ENCODE results near the gene FSTL4. TPM values are rescaled to one million over a fixed set of nuclear protein-coding genes. Genes with fewer than 3 reads are reported as not detected.

FSTL4 gene
- total and polyA plus RNA-seq, 2 experiments from 2014 or later: 1.4 to 2.8 TPM

DNA sequence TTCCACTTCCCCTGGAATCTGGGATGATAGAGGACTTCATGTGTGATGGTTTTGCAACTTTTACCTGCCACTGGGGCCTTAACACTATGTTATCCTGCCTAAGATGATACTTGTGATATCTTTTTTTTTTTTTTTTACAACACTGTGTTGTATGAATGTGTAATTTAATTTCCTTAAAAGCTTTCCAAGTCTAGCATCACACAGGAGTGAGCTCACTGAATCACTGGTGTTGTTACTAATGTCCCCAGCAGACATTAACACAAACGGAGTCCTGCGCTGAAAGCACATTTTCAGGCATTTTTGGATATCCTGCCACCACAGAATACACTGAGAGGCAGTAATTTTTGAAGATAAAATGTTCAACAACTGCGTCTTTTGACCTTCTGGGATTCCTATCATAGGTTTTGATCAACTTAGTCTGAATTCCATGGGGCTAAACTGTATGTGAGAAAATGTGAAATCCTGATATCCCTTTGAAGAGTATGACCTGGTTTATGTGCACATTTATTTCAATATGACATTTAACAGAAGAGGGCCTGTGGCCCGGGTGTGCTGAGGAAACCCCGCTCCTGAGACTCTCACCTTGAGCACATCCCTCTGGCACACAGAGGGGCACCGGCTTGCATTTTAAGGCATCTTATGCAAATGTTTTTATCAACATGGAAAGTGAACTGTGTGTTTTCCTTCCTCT, 118.0 kb downstream of the FSTL4 start:
- H3K4me3 ChIP-seq: no peak overlapping the region
- H3K9me2 ChIP-seq (ENCODE audit: insufficient read depth): peaks cover 2% of the 10 kb centered on the region; the same call in 1 of the 2 replicates
- H3K4me1 ChIP-seq (ENCODE audit: insufficient read depth): no peaks in the 10 kb centered on the region
- no peaks in the 10 kb centered on the region for H3K79me2 ChIP-seq (replicated peaks; ENCODE audit: insufficient read depth)
- H3K4me3 Mint-ChIP-seq: no peak overlapping the region
- no peak overlapping the region for H3K4me2 ChIP-seq
- H3K4me1 Mint-ChIP-seq: no peaks in the 10 kb centered on the region
- no peaks in the 10 kb centered on the region for H3K27me3 ChIP-seq (ENCODE audit: insufficient read depth)
- peaks cover 4% of the 10 kb centered on the region; the same call in 1 of the 3 replicates for H3K9me3 Mint-ChIP-seq
- DNase-seq (ENCODE audit: low spot score) (no peak), ATAC-seq (no peak)
- H4K20me1 ChIP-seq (replicated peaks; ENCODE audit: insufficient read depth): no peaks in the 10 kb centered on the region
- H3K36me3 ChIP-seq (ENCODE audit: insufficient read depth): no peaks in the 10 kb centered on the region
- no peak overlapping the region for H2AFZ ChIP-seq
- H3K36me3 Mint-ChIP-seq (ENCODE audit: low read depth): no peaks in the 10 kb centered on the region
- H3K27me3 Mint-ChIP-seq (ENCODE audit: insufficient read depth, low read depth, poor library complexity): peaks cover 3% of the 10 kb centered on the region
- no peaks in the 10 kb centered on the region for H3F3A ChIP-seq (replicated peaks; ENCODE audit: low read depth)
- no peak for TF ChIP-seq NANOG (IDR thresholded peaks at IDR 0.05; ENCODE audit: borderline replicate concordance)
- no peak for TF ChIP-seq EZH2phosphoT487 (IDR thresholded peaks at IDR 0.05; ENCODE audit: unreplicated experiment)
- TF ChIP-seq, protein P1, sequence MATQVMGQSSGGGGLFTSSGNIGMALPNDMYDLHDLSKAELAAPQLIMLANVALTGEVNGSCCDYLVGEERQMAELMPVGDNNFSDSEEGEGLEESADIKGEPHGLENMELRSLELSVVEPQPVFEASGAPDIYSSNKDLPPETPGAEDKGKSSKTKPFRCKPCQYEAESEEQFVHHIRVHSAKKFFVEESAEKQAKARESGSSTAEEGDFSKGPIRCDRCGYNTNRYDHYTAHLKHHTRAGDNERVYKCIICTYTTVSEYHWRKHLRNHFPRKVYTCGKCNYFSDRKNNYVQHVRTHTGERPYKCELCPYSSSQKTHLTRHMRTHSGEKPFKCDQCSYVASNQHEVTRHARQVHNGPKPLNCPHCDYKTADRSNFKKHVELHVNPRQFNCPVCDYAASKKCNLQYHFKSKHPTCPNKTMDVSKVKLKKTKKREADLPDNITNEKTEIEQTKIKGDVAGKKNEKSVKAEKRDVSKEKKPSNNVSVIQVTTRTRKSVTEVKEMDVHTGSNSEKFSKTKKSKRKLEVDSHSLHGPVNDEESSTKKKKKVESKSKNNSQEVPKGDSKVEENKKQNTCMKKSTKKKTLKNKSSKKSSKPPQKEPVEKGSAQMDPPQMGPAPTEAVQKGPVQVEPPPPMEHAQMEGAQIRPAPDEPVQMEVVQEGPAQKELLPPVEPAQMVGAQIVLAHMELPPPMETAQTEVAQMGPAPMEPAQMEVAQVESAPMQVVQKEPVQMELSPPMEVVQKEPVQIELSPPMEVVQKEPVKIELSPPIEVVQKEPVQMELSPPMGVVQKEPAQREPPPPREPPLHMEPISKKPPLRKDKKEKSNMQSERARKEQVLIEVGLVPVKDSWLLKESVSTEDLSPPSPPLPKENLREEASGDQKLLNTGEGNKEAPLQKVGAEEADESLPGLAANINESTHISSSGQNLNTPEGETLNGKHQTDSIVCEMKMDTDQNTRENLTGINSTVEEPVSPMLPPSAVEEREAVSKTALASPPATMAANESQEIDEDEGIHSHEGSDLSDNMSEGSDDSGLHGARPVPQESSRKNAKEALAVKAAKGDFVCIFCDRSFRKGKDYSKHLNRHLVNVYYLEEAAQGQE (IDR thresholded peaks at IDR 0.05; ENCODE audit: unreplicated experiment): no peak
- TF ChIP-seq EZH2 (IDR thresholded peaks at IDR 0.05; ENCODE audit: low read depth, unreplicated experiment): no peak
- TF ChIP-seq JUNB (IDR thresholded peaks at IDR 0.05; ENCODE audit: unreplicated experiment): no peak
- TF ChIP-seq, protein P2, sequence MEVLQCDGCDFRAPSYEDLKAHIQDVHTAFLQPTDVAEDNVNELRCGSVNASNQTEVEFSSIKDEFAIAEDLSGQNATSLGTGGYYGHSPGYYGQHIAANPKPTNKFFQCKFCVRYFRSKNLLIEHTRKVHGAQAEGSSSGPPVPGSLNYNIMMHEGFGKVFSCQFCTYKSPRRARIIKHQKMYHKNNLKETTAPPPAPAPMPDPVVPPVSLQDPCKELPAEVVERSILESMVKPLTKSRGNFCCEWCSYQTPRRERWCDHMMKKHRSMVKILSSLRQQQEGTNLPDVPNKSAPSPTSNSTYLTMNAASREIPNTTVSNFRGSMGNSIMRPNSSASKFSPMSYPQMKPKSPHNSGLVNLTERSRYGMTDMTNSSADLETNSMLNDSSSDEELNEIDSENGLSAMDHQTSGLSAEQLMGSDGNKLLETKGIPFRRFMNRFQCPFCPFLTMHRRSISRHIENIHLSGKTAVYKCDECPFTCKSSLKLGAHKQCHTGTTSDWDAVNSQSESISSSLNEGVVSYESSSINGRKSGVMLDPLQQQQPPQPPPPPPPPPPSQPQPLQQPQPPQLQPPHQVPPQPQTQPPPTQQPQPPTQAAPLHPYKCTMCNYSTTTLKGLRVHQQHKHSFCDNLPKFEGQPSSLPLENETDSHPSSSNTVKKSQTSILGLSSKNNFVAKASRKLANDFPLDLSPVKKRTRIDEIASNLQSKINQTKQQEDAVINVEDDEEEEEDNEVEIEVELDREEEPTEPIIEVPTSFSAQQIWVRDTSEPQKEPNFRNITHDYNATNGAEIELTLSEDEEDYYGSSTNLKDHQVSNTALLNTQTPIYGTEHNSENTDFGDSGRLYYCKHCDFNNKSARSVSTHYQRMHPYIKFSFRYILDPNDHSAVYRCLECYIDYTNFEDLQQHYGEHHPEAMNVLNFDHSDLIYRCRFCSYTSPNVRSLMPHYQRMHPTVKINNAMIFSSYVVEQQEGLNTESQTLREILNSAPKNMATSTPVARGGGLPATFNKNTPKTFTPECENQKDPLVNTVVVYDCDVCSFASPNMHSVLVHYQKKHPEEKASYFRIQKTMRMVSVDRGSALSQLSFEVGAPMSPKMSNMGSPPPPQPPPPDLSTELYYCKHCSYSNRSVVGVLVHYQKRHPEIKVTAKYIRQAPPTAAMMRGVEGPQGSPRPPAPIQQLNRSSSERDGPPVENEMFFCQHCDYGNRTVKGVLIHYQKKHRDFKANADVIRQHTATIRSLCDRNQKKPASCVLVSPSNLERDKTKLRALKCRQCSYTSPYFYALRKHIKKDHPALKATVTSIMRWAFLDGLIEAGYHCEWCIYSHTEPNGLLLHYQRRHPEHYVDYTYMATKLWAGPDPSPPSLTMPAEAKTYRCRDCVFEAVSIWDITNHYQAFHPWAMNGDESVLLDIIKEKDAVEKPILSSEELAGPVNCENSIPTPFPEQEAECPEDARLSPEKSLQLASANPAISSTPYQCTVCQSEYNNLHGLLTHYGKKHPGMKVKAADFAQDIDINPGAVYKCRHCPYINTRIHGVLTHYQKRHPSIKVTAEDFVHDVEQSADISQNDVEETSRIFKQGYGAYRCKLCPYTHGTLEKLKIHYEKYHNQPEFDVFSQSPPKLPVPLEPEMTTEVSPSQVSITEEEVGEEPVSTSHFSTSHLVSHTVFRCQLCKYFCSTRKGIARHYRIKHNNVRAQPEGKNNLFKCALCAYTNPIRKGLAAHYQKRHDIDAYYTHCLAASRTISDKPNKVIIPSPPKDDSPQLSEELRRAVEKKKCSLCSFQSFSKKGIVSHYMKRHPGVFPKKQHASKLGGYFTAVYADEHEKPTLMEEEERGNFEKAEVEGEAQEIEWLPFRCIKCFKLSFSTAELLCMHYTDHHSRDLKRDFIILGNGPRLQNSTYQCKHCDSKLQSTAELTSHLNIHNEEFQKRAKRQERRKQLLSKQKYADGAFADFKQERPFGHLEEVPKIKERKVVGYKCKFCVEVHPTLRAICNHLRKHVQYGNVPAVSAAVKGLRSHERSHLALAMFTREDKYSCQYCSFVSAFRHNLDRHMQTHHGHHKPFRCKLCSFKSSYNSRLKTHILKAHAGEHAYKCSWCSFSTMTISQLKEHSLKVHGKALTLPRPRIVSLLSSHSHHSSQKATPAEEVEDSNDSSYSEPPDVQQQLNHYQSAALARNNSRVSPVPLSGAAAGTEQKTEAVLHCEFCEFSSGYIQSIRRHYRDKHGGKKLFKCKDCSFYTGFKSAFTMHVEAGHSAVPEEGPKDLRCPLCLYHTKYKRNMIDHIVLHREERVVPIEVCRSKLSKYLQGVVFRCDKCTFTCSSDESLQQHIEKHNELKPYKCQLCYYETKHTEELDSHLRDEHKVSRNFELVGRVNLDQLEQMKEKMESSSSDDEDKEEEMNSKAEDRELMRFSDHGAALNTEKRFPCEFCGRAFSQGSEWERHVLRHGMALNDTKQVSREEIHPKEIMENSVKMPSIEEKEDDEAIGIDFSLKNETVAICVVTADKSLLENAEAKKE (CRISPR knock-in tag; IDR thresholded peaks at IDR 0.05): no peak
- TF ChIP-seq, protein P3, sequence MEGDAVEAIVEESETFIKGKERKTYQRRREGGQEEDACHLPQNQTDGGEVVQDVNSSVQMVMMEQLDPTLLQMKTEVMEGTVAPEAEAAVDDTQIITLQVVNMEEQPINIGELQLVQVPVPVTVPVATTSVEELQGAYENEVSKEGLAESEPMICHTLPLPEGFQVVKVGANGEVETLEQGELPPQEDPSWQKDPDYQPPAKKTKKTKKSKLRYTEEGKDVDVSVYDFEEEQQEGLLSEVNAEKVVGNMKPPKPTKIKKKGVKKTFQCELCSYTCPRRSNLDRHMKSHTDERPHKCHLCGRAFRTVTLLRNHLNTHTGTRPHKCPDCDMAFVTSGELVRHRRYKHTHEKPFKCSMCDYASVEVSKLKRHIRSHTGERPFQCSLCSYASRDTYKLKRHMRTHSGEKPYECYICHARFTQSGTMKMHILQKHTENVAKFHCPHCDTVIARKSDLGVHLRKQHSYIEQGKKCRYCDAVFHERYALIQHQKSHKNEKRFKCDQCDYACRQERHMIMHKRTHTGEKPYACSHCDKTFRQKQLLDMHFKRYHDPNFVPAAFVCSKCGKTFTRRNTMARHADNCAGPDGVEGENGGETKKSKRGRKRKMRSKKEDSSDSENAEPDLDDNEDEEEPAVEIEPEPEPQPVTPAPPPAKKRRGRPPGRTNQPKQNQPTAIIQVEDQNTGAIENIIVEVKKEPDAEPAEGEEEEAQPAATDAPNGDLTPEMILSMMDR (conservative IDR thresholded peaks at IDR 0.05; ENCODE audit: low read depth in 2 of 2): no peak
- no peak for TF ChIP-seq STAT1 (IDR thresholded peaks at IDR 0.05; ENCODE audit: unreplicated experiment)
- TF ChIP-seq ZNF114 (CRISPR knock-in tag; IDR thresholded peaks at IDR 0.05): no peak
- no peak for TF ChIP-seq CREB1 (CRISPR knock-in tag; IDR thresholded peaks at IDR 0.05; ENCODE audit: low read depth)
- TF ChIP-seq POLR2AphosphoS5 (IDR thresholded peaks at IDR 0.05; ENCODE audit: low read depth): no peak
- TF ChIP-seq, protein P4, sequence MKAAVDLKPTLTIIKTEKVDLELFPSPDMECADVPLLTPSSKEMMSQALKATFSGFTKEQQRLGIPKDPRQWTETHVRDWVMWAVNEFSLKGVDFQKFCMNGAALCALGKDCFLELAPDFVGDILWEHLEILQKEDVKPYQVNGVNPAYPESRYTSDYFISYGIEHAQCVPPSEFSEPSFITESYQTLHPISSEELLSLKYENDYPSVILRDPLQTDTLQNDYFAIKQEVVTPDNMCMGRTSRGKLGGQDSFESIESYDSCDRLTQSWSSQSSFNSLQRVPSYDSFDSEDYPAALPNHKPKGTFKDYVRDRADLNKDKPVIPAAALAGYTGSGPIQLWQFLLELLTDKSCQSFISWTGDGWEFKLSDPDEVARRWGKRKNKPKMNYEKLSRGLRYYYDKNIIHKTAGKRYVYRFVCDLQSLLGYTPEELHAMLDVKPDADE (IDR thresholded peaks at IDR 0.05): no peak
- TF ChIP-seq ZNF331 (CRISPR knock-in tag; IDR thresholded peaks at IDR 0.05; ENCODE audit: low read depth): no peak
- no peak overlapping the region for H3K27ac Mint-ChIP-seq
- no peak overlapping the region for H3K27ac ChIP-seq (ENCODE audit: low read depth)
